Inflammatory macrophage treated with lipopolysaccharide for 4 hours (primary cell): ENCODE data around the gene GEMIN8.

Source experiments
- DNase-seq: peaks from one replicate; pipeline ENCODE4 v3.0.0-alpha.2; 2020

GEMIN8 gene, protein sequence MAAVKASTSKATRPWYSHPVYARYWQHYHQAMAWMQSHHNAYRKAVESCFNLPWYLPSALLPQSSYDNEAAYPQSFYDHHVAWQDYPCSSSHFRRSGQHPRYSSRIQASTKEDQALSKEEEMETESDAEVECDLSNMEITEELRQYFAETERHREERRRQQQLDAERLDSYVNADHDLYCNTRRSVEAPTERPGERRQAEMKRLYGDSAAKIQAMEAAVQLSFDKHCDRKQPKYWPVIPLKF

DNA sequence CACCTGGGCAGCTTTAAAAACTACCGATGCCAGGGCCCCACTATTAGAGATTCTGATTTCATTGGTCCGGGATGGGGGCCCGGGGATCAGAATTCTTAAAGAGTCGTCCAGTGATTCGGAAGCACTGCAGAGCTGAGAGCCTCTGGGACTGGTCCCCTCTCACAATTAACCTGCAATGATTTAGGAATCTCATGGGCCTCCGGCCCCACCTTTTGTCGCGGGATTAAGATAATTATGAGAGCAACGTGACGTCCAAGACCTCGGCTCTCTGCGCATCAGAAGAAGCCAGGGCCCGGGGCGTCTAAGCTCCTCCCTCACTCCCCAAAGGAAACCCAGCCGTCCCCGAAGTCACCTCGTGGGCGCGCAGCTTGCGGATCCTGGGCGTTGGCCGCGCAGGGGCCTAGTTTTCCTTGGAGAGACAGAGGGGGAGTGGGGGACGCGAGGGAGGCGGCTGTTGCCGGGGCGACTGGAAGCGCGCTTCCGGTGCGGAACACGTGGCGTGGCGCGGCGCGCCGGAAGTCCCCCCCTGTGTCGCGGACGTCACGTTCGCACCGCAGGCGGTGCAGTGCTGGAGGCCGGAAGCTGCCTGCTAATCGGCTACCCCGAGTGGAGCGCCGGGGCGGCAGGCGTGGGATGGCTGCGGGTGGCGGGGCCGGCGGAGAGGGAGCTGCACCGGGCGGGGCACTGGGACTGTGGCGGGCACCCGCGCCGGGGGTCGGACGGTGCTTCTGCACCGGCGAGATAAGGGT lies at the start of gene GEMIN8:
TSS of gene GEMIN8 (minus strand) at position 468 of the 749 bp plus-strand sequence. CDS start 8,414 bp downstream, outside the sequence.
- DNase-seq, result peak; percentile 86

DNA sequence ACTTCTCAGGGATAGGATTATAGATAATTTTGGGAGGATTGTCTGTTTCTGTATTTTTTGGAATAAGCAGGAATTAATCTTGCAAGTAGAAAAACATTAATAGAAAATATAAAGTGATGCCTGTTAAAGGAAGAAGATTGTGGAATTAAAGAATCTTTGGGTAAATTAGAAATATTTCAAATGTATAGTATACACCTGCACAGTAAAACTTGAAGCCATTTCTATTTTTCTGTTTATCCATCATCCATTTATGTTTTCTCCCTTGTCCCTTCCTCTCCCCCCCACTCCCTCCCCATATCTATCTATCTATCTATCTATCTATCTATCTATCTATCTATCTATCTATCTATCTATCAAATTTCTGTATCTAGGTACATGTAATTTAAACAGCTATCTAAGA lies 46.9 kb upstream of the GEMIN8 start:
- no peak for DNase-seq

DNA sequence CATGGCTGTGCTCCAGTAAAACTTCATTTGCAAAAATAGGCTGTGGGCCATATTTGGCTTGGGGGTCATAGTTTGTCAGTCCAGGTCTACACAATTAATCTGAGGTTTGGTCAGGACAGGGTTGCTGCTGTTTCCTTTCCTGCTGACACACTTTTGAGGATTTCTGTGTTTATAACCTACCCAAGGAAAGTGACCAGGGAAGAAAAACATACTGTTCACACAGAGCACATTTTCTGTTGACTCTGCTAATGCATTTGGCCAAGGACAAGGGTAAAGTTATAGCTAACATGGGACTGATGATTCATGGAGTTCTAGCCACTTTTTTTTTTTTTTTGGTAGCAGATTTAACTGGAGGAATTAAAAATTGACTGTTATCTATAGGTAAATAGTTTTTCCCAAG lies 43.9 kb upstream of the GEMIN8 start:
- no peak for DNase-seq

DNA sequence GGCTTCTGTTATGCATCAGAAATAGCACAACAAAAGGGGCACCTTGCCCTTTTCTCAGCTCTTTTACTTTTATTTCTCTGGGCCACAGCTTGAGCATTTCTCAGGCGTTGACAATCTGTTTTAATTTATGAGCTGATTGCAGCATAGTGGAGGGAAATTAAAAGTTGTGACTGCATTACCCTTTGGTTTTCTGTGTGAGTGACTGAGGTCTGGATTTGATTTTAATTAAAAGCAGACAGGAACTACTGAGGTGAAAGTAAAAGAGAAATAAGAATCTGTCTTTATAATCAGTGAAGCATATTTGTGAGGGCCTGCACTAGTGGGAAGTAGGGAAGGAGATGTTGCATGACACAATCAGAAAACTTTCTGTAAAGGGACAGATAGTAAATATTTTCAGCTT lies 43.4 kb upstream of the GEMIN8 start:
- DNase-seq, result no peak

DNA sequence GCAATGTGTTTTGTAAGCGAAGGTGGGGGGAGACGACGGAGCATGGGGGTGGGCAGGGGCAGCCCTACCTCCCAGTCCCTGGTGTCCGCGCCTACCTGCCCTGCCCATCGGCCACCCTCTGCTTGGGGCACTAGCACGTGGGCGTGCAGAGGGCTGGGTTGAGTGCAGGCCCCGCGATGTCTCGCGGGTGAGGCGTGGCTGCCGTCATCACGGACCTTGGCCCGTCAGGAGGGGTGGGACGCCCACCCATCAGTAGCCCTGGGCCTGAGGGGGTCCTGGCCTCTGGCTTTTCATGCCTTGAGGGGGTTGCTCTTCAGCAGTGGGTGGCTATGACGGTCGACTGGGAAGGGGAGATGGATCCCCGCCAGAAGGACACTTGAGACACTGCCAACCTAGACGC lies 36.1 kb upstream of the GEMIN8 start:
- no peak for DNase-seq

DNA sequence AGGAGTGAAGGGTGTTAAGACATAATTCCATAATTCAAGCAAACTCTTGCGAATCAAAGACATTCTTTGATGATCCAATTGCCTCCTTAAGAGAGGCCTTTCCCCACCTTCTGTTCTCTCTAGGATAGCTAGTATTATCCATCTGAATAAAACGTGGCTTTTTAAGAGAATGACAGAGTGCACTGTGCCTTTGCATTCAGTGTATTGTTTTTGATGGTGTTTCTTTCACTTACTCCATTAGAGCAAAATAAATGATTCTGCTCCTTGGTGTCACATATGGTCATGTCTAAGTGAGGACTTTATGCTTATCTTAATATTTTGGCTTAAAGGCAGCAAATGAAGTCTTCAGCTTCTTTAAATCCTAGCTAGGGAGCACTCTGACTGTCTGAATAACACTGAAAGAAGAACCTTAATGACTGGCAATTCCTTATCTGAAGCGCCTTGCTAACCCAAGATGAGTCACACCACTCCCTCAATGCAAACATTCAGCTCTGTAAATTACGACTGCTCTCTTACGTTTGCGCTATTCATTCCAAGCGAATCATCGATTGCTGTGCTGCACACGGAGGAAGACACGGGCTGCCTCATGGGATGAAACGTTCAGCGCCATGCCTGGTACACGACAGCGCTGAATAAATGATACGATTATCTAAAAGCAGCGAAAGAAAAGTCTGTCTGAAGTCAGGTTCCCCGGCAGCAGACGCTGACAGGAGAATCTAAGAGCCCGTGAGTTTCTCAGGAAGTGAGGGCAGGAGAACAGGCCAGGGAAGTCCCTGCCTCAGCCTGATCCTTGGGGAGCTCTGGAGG lies 35.1 kb upstream of the GEMIN8 start:
- no peak for DNase-seq

DNA sequence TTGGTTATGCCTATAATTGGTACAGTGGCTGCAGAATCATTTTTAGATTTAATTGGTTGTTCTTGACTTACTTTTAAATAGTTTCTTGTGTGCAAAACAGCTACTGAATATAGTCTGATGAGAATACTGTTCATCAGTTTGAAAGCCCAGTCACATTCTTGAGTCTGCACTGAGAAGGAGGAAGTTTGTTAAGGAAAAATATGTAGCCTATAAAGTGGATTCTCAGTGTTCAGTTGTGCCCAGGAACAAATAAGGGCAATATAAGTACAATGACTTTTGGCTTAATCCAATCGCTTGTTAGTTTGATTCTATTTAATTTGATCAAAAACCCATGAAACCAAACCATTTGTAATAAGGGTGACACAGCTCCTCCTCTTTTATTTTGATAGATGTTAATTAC lies 32.8 kb upstream of the GEMIN8 start:
- no peak for DNase-seq

DNA sequence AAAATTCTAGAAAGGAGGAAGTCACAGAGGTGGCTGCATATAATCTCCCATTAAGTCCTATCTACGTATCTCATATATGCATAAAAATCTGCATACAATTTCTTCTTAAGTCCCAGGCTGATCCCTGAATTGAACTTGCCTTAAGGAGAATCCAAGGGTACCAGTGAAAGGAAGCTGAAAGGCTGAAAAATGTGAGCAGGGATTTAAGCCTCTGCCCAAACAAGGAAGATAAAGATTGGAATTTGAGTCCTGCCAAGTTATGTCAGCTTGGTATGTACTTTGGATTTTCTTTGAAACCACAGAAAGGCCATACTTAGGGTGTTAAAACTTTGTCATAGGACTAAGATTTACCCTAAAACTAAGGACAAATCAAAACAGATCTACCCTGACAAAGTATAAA lies 26.5 kb upstream of the GEMIN8 start:
- no peak for DNase-seq

DNA sequence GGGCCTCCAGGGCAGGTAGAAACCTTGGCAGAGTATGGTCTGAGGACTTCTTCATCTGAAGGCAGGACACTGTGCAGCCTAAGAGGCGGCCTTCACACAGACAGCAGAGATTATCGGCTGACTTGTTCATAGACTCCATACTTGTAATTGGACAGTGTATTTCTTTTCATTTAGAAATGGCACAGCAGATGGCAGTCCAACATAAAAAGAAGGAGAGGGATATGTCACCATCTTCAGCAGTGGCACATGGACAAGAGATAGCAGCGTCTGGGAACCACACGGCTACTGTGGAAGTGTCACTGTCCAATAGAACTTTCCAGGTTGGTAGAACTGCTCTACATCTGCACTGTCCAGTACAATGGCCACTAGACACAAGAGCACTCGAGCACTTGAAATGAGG lies 21.7 kb upstream of the GEMIN8 start:
- DNase-seq, result no peak

DNA sequence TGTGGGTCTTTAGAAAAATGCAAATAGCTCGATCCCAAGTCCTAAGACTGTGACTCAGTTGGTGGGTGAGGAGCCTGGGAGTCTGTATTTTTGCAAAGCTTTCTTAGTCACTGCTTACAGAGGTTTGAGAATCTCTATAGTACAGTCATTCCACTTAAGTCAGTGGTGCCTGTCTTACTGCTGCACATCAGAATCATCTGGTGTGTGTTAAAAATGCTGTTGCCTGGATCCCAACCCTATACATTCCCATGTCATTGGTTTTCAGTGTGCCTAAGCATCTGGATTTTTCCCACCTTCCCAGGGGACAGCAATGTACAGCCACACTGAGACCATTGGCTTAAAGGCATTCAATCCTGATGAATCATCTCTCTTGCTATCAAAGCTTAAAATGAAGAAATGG lies 21.0 kb upstream of the GEMIN8 start:
- DNase-seq, result no peak

DNA sequence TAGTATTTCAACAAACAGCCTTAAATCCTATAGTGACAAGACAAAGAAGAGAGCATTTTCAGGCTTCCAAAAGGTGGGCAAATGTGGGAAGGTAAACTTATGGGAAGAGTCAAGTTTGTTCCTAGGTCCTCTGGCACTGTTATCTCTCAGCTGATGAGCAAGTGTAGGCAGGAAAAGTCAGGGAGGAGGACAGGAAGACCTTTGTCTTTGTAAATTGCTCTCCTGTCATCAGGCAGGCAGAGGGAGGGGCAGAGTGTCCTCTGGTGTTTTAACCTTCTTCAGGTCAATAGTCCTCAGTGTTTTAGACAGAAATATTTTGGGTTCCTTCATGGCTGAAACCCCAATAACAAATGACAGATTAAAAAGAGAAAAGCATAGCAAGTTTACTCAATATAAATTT lies 13.5 kb upstream of the GEMIN8 start:
- DNase-seq, result no peak

DNA sequence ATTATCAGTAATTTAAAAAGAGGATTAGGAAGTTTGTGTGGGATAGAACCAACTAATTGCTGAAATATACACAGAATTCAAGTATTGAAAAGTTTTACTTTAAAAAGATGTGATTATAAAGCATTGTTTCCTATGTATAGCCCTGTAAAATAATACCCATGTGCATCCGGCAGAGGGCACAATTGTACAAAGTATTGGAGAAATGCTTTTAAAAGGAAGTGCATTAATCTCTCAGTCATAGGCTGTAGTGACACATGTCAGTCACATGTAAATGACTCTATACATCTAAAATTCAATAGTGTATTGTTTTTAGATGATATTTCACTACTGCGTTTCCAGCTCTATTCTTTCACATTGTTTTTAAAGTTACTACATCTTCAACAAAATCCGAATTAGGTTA lies 9.7 kb upstream of the GEMIN8 start:
- peak; percentile 76 for DNase-seq

DNA sequence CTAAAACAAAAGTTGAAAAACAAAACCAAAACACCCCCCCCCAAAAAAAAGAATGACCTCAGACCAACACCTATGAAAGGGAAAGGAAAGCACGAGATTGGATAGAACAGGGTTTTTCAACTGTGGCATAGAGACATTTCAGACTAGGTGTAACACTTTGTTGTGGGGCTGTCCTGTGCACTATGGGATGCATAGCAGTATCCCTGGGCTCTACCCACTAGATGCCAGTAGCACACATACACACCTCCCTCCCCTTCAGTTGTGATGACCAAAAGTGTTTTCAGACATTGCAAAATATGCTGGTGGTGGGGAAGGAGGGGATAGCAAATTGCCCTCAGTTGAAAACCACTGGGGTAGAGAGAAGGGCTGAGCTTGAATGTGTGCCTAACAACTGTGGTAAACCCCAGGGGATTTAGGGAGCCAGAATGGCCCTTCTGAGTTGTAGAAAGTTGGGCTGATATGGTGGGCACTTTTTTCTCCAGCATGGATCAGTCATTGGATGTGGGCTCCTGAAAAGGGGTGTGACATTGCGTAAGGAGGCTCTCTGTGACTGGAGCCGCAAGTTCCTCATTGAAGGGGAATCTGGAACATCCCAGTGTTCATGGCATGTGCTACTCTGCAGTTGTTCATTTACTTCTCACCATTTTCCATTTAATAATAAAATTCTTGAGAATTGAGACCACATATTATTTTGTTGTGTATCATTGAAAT lies 8.8 kb upstream of the GEMIN8 start:
- peak; percentile 36 for DNase-seq

DNA sequence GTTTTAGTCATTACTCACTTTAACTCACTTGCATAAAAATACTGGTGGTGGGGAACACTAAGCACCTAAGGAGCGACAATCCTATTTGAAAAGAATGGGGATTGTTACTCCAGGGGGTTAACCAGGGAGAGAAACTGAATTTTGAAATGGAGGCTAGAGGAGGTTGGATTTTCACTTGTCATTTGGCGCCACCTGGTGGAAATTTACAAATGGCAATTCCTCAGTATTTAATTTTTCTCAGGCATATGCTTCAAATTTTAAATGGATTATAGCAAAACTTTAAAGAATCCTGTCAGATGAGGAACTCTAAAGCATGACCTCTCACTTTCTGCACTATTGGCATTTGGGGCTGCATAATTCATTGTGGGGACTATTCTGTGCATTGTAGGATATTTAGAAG lies 2.7 kb upstream of the GEMIN8 start:
- DNase-seq, result peak; percentile 41

DNA sequence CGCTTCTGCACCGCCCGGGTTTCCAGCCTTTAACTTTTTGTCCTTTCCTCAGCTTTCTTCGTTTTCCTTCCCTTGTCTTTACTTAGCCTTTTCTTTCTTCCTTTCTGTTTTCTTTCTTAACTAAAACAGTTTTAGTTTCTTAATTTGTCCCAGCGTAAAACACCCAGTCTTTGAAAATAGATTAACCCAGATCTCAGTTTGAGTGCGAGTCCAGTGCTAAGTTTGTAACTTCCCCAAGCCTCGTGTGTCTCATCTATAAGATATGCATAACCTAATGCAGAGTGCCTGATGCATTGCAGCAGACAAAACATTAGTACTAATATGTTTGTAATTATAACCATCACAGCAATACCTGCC lies 460 bp upstream of the GEMIN8 start:
- peak; percentile 24 for DNase-seq

DNA sequence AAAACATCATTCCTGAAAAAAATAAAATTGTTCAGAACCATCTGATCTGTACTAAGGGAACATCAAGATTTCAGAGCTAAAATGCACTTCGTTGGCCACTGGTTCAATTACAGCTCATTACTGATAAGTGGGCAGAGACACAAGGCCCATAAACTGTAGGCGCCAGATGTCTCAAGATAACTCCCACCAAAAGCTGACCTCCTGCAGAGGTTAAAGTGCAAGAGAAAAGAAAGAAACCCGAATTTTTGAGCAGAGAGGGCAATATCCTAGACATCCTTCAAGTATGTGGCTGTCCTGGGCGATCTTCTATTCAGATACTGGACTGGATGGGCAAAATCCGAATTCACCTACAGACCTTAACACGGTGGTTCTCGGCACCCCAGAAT lies 660 bp downstream of the GEMIN8 start:
- DNase-seq, result peak; percentile 5

DNA sequence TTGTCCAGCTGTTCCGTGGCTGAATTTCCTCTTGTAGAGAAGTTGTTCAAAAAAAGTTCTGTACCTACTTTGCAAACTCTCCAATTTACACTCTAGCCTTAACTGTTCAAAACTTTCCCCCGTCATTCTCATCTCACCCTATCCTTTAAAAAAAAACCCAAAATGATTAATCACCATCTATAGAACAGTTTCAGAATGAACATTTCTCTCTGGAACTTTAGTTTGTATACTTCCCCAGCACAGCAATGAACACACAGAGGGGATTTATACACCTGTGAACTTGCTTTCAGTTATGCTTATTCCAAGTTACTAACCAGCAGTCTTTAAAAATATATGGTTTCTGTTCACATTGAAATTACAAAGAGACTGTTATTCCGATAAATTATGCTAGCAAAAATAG lies 1.2 kb downstream of the GEMIN8 start:
- DNase-seq, result peak; percentile 38

DNA sequence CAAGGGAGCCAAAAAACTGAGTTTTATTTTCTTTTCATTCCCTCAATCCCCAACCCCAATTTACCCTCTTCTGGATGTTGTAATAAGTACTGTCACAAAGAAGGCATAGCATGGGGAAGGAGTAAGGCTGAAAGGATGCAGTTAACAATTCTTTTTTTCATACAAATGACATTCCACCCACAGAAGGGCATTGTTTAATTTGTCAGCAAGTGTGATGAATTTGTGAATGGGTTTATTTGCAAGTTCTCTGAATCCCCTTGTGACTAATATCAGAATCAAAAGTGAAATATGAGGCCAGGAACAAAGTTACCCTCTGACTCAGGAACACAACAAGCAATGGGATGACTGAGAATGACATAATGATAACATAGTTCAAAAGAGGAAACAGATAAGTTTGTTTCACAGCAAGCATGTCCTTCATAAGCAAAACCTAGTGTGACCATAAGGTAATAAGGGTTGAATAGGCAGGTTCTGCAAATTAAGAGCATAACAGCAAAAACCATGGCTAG lies 2.1 kb downstream of the GEMIN8 start:
- peak; percentile 88 for DNase-seq

DNA sequence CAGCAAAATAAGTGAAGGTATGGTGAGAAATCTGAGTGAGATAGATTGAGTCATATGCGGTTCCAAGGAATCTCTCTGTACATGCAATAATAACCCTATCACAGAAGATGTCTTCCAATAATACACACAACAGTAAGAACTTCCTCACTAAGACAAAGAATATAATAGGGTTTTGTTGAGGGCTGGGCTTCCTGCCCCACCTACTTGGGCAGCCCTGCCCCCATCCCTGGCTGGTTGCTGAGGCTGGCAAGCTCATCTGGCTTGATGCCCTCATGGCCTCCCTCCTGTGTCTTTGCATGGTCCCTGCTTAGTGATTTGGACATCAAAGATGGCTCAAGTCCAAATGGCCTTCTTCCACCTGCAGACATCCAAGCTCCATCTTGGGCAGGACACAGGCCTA lies 2.7 kb downstream of the GEMIN8 start:
- DNase-seq, result no peak

DNA sequence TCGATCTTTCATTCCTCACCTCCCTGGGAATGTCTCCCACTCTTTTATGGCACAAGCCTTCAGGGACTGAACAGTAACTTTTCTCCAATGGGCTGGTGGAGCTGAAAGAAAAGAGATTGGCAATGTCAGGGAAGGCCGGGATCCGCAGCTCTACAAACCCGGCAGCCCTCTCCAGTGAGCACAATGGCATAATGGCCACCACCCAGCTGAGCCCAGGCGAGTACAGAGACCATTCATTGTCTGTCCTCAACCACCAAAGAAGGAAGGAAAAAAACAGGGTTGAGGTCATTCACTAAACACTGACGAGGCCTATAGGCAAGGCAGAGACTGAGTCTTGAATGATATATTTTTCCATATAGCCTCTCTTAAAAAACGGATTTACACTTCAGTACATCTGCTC lies 3.6 kb downstream of the GEMIN8 start:
- no peak for DNase-seq

DNA sequence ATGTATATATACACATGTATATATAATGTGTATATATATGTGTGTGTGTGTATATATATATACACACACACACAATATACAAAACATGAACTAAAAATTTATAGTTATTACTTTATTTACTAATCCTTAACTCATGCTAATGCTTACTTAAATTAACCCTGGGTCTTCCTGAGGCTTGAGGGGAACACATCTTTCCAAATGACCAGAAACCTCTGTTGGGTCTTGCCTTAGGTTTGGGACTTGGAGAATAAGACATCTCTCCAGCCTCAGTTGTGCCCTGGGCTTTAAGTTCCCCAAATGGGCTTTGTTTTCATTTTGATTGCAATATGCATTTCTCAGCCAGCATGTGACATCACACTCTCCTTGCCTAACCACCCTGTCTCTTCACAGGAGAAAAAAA lies 7.7 kb downstream of the GEMIN8 start:
- peak; percentile 59 for DNase-seq

DNA sequence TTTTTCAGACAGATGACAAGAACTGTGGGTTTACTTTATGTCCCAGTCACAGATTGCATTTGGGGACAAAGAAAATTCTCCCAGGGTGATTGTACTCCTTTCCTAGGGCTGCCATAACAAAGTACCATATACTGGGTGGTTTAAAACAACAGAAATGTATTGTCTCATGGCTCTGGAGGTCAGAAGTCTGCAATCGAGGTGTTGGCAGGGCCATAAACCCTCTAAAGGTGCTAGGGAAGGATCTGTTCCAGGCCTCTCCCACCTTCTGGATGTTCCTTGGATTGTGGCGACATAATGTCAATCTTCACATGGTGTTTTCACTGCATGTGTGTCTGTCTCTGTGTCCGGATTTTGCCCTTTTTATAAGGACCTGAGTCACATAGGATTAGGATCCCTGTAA lies 12.3 kb downstream of the GEMIN8 start:
- DNase-seq, result no peak

DNA sequence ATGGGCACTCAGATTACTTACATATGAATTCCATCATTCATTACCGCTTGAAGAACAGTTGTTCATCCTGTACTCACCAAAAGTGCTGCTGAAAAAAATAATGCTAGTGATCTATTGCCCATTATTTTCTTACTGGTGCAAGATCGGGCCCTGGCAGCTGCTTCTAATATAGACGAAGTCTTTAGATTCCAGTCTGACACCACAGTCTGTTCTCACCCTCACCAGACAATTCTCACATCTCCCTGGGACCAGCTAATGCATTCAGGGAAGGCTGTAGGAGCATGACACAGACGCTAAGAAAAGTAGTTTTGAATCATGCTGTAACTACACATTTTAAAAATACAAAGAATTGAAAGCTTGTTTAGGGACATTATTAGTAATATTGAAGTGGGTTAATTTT lies 13.8 kb downstream of the GEMIN8 start:
- DNase-seq, result no peak
